Measurements from ENCODE around the gene OSBPL5.

DNA sequence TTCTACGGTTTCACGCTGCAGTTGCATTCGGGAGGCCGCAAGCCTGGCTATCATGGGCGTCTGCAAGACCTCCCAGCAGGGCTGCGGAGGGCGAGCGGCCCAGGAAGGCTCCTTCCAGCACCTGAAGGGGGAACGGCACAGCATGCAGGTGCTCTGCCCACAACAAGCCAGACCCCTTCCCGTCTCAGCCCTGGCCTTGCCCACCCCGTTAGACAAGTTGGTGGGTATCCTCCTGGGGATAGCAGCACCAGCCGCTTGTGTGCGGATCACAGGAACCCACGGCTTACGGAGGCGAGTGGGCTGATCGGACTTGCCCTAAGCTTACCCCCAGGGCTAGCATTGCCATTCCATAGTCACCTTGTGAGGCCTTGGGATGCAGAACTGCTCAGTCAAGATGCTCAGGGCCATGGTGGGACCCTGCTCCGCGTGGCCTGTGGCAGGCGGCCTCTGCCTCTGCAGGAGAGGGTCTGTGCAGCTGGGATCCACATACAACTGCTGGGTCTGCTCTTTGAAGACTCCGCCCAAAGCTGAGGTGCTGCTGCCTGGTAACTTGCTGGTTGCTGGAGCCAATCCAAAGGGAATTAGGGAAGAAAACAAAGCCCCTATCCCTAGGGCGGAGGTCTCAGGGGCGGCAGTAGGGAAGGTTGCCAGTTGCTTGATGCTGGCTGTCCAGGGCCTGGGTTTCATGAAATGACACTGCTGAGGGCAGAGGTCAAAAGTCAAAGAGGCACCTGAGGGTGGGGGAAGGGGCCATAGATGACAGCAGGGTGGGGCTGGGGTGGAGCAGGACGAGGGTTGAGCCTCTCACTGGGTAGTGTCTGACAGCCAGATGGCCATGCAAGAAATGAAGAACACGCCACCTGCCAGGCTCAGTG, 1.4 kb upstream of the OSBPL5 start:
- no peak for TF ChIP-seq POLR2A (IDR thresholded peaks at IDR 0.05)
- TF ChIP-seq, protein P1, sequence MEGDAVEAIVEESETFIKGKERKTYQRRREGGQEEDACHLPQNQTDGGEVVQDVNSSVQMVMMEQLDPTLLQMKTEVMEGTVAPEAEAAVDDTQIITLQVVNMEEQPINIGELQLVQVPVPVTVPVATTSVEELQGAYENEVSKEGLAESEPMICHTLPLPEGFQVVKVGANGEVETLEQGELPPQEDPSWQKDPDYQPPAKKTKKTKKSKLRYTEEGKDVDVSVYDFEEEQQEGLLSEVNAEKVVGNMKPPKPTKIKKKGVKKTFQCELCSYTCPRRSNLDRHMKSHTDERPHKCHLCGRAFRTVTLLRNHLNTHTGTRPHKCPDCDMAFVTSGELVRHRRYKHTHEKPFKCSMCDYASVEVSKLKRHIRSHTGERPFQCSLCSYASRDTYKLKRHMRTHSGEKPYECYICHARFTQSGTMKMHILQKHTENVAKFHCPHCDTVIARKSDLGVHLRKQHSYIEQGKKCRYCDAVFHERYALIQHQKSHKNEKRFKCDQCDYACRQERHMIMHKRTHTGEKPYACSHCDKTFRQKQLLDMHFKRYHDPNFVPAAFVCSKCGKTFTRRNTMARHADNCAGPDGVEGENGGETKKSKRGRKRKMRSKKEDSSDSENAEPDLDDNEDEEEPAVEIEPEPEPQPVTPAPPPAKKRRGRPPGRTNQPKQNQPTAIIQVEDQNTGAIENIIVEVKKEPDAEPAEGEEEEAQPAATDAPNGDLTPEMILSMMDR (IDR thresholded peaks at IDR 0.05), result no peak
